PC-3 (cell line): ENCODE measurements around the gene GRIP2.

Experiments used
- EZH2 ChIP-seq: fragments of 300-600 bp; sonication (generic); IDR thresholded peaks from one replicate; pipeline ENCODE4 v1.6.1; 2017; ENCODE audit warnings: antibody characterized with exemption, mild to moderate bottlenecking, low read length; ENCODE audit not compliant: unreplicated experiment
- TF ChIP-seq, protein P1 (sequence below): fragments of 300-600 bp; sonication (generic); conservative IDR thresholded peaks from 2 replicates; pipeline ENCODE4 v1.5.1; 2017; ENCODE audit warnings: antibody characterized with exemption, low read depth, mild to moderate bottlenecking, low read length

DNA sequence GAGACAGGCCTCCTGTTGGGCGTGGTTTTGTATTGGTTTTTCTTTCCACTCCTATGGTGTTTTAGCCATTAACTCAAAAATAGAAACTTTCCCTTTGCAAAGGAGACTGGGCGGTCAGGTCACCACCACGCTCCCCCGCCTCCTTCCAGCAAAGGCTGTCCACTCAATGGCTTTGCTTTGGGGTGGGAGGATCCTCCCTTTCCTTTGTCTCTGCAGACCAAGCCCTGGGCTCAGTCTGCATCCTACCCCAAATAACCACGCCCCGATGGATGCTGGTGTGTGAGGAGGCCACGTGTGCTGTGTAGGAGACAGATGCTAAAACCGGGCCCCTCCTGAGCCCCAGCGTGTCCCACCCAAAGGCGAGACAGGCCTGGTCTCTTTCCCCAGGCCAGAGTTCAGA is 68.5 kb downstream of the GRIP2 start:
- no peak for TF ChIP-seq EZH2
- TF ChIP-seq, protein P1, sequence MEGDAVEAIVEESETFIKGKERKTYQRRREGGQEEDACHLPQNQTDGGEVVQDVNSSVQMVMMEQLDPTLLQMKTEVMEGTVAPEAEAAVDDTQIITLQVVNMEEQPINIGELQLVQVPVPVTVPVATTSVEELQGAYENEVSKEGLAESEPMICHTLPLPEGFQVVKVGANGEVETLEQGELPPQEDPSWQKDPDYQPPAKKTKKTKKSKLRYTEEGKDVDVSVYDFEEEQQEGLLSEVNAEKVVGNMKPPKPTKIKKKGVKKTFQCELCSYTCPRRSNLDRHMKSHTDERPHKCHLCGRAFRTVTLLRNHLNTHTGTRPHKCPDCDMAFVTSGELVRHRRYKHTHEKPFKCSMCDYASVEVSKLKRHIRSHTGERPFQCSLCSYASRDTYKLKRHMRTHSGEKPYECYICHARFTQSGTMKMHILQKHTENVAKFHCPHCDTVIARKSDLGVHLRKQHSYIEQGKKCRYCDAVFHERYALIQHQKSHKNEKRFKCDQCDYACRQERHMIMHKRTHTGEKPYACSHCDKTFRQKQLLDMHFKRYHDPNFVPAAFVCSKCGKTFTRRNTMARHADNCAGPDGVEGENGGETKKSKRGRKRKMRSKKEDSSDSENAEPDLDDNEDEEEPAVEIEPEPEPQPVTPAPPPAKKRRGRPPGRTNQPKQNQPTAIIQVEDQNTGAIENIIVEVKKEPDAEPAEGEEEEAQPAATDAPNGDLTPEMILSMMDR, result no peak
